ENCODE results near the gene GPR183. TPM values are rescaled to one million over a fixed set of nuclear protein-coding genes. Genes with fewer than 3 reads are reported as not detected.

Gene GPR183
- total and polyA plus RNA-seq, 2 of the 8 experiments (the other 6 are each of a cell fraction or from before 2014, with no cell fraction given): not detected

DNA sequence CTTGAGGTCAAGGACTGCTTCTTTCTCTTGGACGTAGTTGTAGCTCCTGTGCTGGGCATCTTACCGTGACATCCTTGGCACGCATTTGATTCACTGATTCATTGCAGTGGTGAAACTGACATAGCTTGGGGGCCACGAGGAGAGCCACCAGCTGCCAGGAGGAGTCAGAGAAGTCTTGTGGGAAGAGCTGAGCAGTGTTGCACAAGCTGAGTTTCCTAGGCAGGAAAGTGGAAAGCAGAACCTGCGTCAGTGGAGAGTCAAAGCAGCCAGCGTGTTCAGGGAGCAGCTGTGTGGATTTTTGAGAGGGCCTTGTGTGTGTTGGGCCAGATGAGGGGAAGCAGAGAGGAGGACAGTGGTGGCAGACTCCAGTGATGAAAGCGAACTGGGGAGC, 5.3 kb upstream of the GPR183 start:
- Histone ChIP-seq H4K91ac (replicated peaks; ENCODE audit: insufficient read length, low read length) (no peak overlapping the region), H3K27me3 (replicated peaks in 1 of 4; ENCODE audit: control insufficient read depth in 3 of 4, extremely low read depth in 1 of 4, insufficient read depth in 3 of 4, low read length in 3 of 4) (no peaks in the 10 kb centered on the region), H3K4ac (replicated peaks; ENCODE audit: insufficient read length, low read depth, low read length) (peak overlapping the region; percentile 27), H3K18ac (ENCODE audit: extremely low read depth, low read length) (no peak overlapping the region), H3K4me1 (replicated peaks in 1 of 4; ENCODE audit: control insufficient read depth in 3 of 4, insufficient read depth in 4 of 4, low read length in 3 of 4) (peaks cover 0 to 3% (median 0%) of the 10 kb centered on the region in 4 experiments; a peak in 1 of 7 replicates), H3K23me2 (ENCODE audit: low read depth, low read length) (no peaks in the 10 kb centered on the region), H2BK12ac (ENCODE audit: low read depth, low read length) (no peak overlapping the region), H3K4me2 (ENCODE audit: insufficient read depth in 1 of 2, low read depth in 2 of 2, low read length in 2 of 2) (no peak overlapping the region), H3K79me2 (ENCODE audit: control insufficient read depth in 1 of 2, insufficient read depth in 2 of 2, low read length in 2 of 2) (no peaks in the 10 kb centered on the region), H4K20me1 (replicated peaks in 1 of 2; ENCODE audit: control insufficient read depth in 1 of 2, insufficient read depth in 2 of 2, low read length in 2 of 2) (peaks cover 4 to 7% of the 10 kb centered on the region in 2 experiments), H2BK20ac (ENCODE audit: low read length) (no peak overlapping the region), H3K27ac (ENCODE audit: low read depth, low read length) (no peak overlapping the region), H3K79me1 (ENCODE audit: low read depth, low read length) (no peaks in the 10 kb centered on the region; the same call in 1 of the 2 replicates), H3K9me3 (ENCODE audit: insufficient read depth in 2 of 2, low read depth in 1 of 2, low read length in 1 of 2) (no peaks in the 10 kb centered on the region), H3K9ac (replicated peaks in 1 of 4; ENCODE audit: extremely low read depth in 1 of 4, low read depth in 3 of 4, low read length in 3 of 4) (no peak overlapping the region), H2BK120ac (replicated peaks; ENCODE audit: low read depth, low read length) (no peak overlapping the region), H2AK5ac (ENCODE audit: low read depth, low read length) (no peak overlapping the region), H3K36me3 (ENCODE audit: control insufficient read depth in 2 of 4, insufficient read depth in 4 of 4, low read length in 3 of 4) (no peaks in the 10 kb centered on the region; a peak in 1 of 8 replicates), H4K8ac (ENCODE audit: extremely low read depth, insufficient read depth, low read length) (peak overlapping the region; percentile 87), H3K23ac (ENCODE audit: insufficient read length) (no peak overlapping the region), H4K5ac (ENCODE audit: insufficient read length, low read depth, low read length) (no peak overlapping the region), H2BK5ac (ENCODE audit: low read depth, low read length) (no peak overlapping the region), H3K4me3 (ENCODE audit: extremely low read depth in 1 of 4, insufficient read depth in 2 of 4, low read depth in 3 of 4, low read length in 4 of 4) (no peak overlapping the region), H2AFZ (ENCODE audit: low read length) (no peak overlapping the region), H2BK15ac (ENCODE audit: low read length) (no peak overlapping the region), H3K56ac (replicated peaks; ENCODE audit: insufficient read length, low read depth, low read length) (no peak overlapping the region), H3K14ac (ENCODE audit: insufficient read length) (no peak overlapping the region)
- no peak for DNase-seq (ENCODE audit: low read depth in 1 of 2, low spot score in 2 of 2)
- ChIA-PET CTCF (ENCODE audit: partially characterized antibody) (interaction anchor here (0.5 to 0.9 kb wide), 5 partner anchors 8 to 1139 kb away, joined by 3 to 5 read pairs (median 3); no protein-coding TSS in a partner anchor), POLR2A (ENCODE audit: partially characterized antibody) (no interaction called here)
- FAIRE-seq: no peak
- 89% methylated on average over 7 of the region's 7 CpGs; no CpG with 5 or more reads in 1 of the 2 experiments for WGBS, 2 experiments (ENCODE audit: extremely low coverage in 1 of 2, insufficient coverage in 1 of 2, insufficient read length in 1 of 2, insufficient replicate concordance in 2 of 2, low coverage in 1 of 2, low lambda C conversion rate in 2 of 2, missing lambda C conversion rate in 1 of 2)
- TF ChIP-seq JUND (IDR thresholded peaks at IDR 0.05; ENCODE audit: low read length) (no peak), BRCA1 (IDR thresholded peaks at IDR 0.05; ENCODE audit: low read depth, low read length) (no peak), TEAD4 (IDR thresholded peaks at IDR 0.05; ENCODE audit: low read depth, low read length) (no peak), SIN3A (conservative IDR thresholded peaks at IDR 0.05 in 1 of 2, IDR thresholded peaks at IDR 0.05 in 1 of 2; ENCODE audit: low read depth in 1 of 2, low read length in 2 of 2) (no peak)
- TF ChIP-seq, protein P1, sequence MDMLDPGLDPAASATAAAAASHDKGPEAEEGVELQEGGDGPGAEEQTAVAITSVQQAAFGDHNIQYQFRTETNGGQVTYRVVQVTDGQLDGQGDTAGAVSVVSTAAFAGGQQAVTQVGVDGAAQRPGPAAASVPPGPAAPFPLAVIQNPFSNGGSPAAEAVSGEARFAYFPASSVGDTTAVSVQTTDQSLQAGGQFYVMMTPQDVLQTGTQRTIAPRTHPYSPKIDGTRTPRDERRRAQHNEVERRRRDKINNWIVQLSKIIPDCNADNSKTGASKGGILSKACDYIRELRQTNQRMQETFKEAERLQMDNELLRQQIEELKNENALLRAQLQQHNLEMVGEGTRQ (IDR thresholded peaks at IDR 0.05; ENCODE audit: low read length): no peak
